IgD-negative memory B cell (primary cell): ENCODE data around the gene APOO. TPM values are rescaled to one million over a fixed set of nuclear protein-coding genes. Genes with fewer than 3 reads are reported as not detected.
"Not testable (repeated sequence)": the region's sequence is repeated elsewhere in the genome, so short reads cannot be mapped to it uniquely, and the experiment has no call there.

Experiments
- H3K27ac Mint-ChIP-seq, 3 donors: one replicate each; pipeline ENCODE4 v1.8.0; 2020 to 2022; ENCODE audit warnings: mild to moderate bottlenecking in 3 of 3, mixed read lengths in 3 of 3, moderate library complexity in 1 of 3
- H3K27me3 Mint-ChIP-seq: one replicate; pipeline ENCODE4 v1.8.0; 2021; ENCODE audit warnings: mixed read lengths
- H3K36me3 Mint-ChIP-seq: one replicate; pipeline ENCODE4 v1.8.0; 2020; ENCODE audit warnings: mild to moderate bottlenecking, mixed read lengths
- H3K4me1 Mint-ChIP-seq, 3 donors: one replicate each; pipeline ENCODE4 v1.8.0; 2020 to 2022; ENCODE audit warnings: mixed read lengths in 3 of 3, mild to moderate bottlenecking in 1 of 3
- H3K4me3 Mint-ChIP-seq, 4 donors: one replicate each; pipeline ENCODE4 v1.8.0; 2020 to 2022; ENCODE audit warnings: mild to moderate bottlenecking in 4 of 4, mixed read lengths in 4 of 4, moderate library complexity in 3 of 4
- H3K9me3 Mint-ChIP-seq, 3 donors: one replicate each; pipeline ENCODE4 v1.8.0; 2020 to 2021; ENCODE audit warnings: mixed read lengths in 3 of 3, mild to moderate bottlenecking in 1 of 3
- polyA plus RNA-seq: library from polyadenylated mRNA; unstranded; fragments of 300-500 nt; fragmentation: Illumina TruSeq; gene quantifications from one replicate; pipeline ENCODE4 v1.2.3, GENCODE V29; 2021

Gene APOO
- polyA plus RNA-seq, 1 donor from 2014 or later = 18.1 TPM

DNA sequence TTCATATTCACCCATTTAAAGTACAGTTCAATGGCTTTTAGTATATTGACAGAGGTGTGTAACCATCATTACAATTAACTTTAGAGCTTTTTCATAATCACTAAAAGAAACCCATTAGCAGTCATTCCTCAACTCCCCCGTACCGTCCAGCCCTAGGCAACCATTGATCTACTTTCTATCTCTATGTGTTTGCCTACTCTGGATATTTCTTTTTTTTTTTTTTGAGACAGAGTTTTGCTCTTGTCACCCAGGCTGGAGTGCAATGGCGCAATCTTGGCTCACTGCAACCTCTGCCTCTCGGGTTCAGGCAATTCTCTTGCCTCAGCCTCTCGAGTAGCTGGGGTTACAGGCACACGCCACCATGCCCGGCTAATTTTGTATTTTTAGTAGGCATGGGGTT is 48.5 kb downstream of the APOO start:
- not testable (repeated sequence) for H3K4me3 Mint-ChIP-seq, H3K9me3 Mint-ChIP-seq, H3K36me3 Mint-ChIP-seq, H3K27ac Mint-ChIP-seq, H3K4me1 Mint-ChIP-seq, H3K27me3 Mint-ChIP-seq

DNA sequence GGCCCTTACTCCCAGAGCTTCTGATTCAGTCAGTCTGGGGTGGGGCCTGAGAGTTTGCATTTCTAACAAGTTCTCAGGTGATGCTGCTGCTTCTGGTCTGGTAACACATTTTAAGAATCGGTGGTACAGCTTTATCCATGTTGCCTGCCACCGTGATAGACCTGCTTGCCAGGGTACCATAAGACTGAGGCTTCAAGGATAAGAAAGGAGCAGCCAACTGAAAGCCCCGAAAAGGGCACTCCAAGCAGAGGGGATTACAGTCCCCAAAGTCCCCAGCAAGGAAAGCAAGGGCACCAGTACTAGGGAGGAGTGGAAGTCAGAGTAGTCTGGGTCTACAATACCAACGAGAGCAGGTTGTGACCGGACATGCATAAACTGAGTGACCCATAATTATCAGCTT is 49.8 kb downstream of the APOO start:
- H3K27ac Mint-ChIP-seq = no peak overlapping the region
- H3K4me3 Mint-ChIP-seq = no peak overlapping the region
- peaks cover 0 to 2% (median 0%) of the 10 kb centered on the region in 3 donors for H3K4me1 Mint-ChIP-seq
- no peaks in the 10 kb centered on the region for H3K9me3 Mint-ChIP-seq
- H3K27me3 Mint-ChIP-seq = no peaks in the 10 kb centered on the region
- H3K36me3 Mint-ChIP-seq = no peaks in the 10 kb centered on the region

- Mint-ChIP-seq H3K9me3 (no peaks in the 10 kb centered on the region), H3K36me3 (no peaks in the 10 kb centered on the region), H3K27me3 (no peaks in the 10 kb centered on the region), H3K27ac (no peak overlapping the region), H3K4me1 (peaks cover 0 to 2% (median 0%) of the 10 kb centered on the region in 3 donors), H3K4me3 (no peak overlapping the region)
These were observed 50.4 kb downstream of the APOO start for GRCh38 chrX:23857363-23857762.

DNA sequence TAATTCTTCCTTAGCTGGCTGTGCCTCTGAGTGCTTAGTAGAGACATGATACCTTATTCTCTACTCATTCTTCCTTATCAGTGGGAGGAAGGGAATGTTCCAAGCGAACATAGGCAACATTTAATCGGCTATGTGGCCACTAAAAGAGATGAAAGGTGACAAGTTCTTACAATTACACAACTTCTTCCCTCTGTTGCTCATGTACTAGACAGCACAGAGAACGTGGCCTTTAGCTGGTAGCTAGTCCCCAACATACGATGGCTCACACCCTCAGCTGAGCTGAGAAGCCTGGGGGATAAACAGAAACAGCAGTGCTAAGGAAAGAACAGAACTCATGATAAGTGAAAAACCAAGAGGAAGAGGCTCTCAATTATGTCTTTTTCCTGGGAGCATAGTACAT is 52.2 kb downstream of the APOO start:
- Mint-ChIP-seq H3K27ac (no peak overlapping the region), H3K4me1 (no peaks in the 10 kb centered on the region), H3K4me3 (no peak overlapping the region), H3K36me3 (peaks cover 2% of the 10 kb centered on the region), H3K27me3 (no peaks in the 10 kb centered on the region), H3K9me3 (no peaks in the 10 kb centered on the region)

GRCh38 chrX:23854945-23855344 is 52.8 kb downstream of the APOO start:
- no peak overlapping the region for H3K27ac Mint-ChIP-seq
- H3K36me3 Mint-ChIP-seq = peaks cover 2% of the 10 kb centered on the region
- no peak overlapping the region for H3K4me3 Mint-ChIP-seq
- H3K9me3 Mint-ChIP-seq = no peaks in the 10 kb centered on the region
- H3K27me3 Mint-ChIP-seq = no peaks in the 10 kb centered on the region
- H3K4me1 Mint-ChIP-seq = no peaks in the 10 kb centered on the region

DNA sequence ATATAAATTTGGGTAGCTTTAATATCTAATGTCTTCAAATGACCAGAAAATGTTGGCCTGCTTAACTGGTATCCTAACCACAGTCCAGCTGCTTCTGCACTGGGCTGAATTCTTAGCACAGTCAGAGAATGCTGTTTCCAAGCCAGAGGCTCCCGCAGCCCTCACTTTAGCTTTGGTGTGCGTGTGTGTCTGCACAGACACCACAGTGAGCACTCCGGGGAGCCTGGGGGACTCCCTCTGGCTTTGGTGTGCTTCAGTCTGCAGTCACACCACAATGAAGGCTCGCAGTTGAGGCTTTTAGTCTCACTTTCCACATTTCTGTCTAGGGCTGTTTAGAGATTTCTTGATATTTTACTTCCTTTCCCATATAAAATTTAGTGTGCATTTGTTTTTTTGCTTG is 53.6 kb downstream of the APOO start:
- peaks cover 2% of the 10 kb centered on the region for H3K36me3 Mint-ChIP-seq
- H3K4me1 Mint-ChIP-seq = no peaks in the 10 kb centered on the region
- no peak overlapping the region for H3K27ac Mint-ChIP-seq
- H3K27me3 Mint-ChIP-seq = no peaks in the 10 kb centered on the region
- no peak overlapping the region for H3K4me3 Mint-ChIP-seq
- peaks cover 0 to 3% (median 0%) of the 10 kb centered on the region in 3 donors for H3K9me3 Mint-ChIP-seq

DNA sequence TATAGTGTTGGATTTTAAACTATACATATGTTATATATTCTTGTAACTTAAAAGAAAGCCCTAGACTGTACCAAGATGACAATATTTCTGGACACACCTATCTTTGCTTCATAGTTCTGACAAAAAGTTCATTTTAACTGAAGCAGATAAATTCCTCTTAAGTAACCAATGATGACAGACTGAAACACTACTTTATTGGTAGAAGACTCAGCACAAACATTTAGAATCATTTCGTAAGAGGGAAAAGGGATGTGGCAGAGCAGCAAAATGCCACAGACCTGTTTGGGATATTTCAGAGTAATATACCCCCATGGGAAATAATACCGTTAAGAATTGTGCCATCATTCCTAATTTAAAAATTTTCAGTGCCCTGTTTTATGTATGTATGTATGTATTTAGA is 56.2 kb downstream of the APOO start:
- Mint-ChIP-seq H3K4me3 (no peak overlapping the region), H3K36me3 (peaks cover 2% of the 10 kb centered on the region), H3K27ac (no peak overlapping the region)

GRCh38 chrX:23849241-23849640 is 58.5 kb downstream of the APOO start:
- Mint-ChIP-seq H3K4me1 (peaks cover 0 to 3% (median 0%) of the 10 kb centered on the region in 3 donors), H3K27ac (no peak overlapping the region), H3K36me3 (peaks cover 2% of the 10 kb centered on the region), H3K9me3 (peaks cover 0 to 3% (median 0%) of the 10 kb centered on the region in 3 donors), H3K4me3 (no peak overlapping the region), H3K27me3 (no peaks in the 10 kb centered on the region)

More for the DNA sequence above, 56.2 kb downstream of the APOO start:
- H3K4me1 Mint-ChIP-seq = no peaks in the 10 kb centered on the region
- H3K9me3 Mint-ChIP-seq = peaks cover 0 to 3% (median 0%) of the 10 kb centered on the region in 3 donors
- H3K27me3 Mint-ChIP-seq = no peaks in the 10 kb centered on the region

GRCh38 chrX:23845351-23845817 is 62.4 kb downstream of the APOO start:
- H3K9me3 Mint-ChIP-seq = peaks cover 0 to 3% (median 0%) of the 10 kb centered on the region in 3 donors
- peak overlapping the region in 1 of 3 donors; percentile 61 for H3K27ac Mint-ChIP-seq
- no peaks in the 10 kb centered on the region for H3K36me3 Mint-ChIP-seq
- no peak overlapping the region for H3K4me3 Mint-ChIP-seq
- peaks cover 0 to 3% (median 0%) of the 10 kb centered on the region in 3 donors for H3K4me1 Mint-ChIP-seq
- H3K27me3 Mint-ChIP-seq = no peaks in the 10 kb centered on the region

GRCh38 chrX:23844502-23845138 is 63.1 kb downstream of the APOO start:
- H3K36me3 Mint-ChIP-seq = no peaks in the 10 kb centered on the region
- H3K27me3 Mint-ChIP-seq = no peaks in the 10 kb centered on the region
- no peak overlapping the region for H3K4me3 Mint-ChIP-seq
- H3K4me1 Mint-ChIP-seq = peaks cover 0 to 3% (median 0%) of the 10 kb centered on the region in 3 donors
- H3K9me3 Mint-ChIP-seq = peaks cover 0 to 3% (median 0%) of the 10 kb centered on the region in 3 donors
- H3K27ac Mint-ChIP-seq = no peak overlapping the region

GRCh38 chrX:23841847-23842522 is 65.8 kb downstream of the APOO start:
- H3K4me1 Mint-ChIP-seq = peaks cover 7% of the 10 kb centered on the region in 3 donors
- H3K27me3 Mint-ChIP-seq = no peaks in the 10 kb centered on the region
- H3K9me3 Mint-ChIP-seq = no peaks in the 10 kb centered on the region
- H3K36me3 Mint-ChIP-seq = no peaks in the 10 kb centered on the region
- no peak overlapping the region for H3K27ac Mint-ChIP-seq
- H3K4me3 Mint-ChIP-seq = no peak overlapping the region

- Mint-ChIP-seq H3K27me3 (no peaks in the 10 kb centered on the region), H3K36me3 (no peaks in the 10 kb centered on the region), H3K27ac (no peak overlapping the region), H3K4me1 (peaks cover 7% of the 10 kb centered on the region in 3 donors), H3K4me3 (no peak overlapping the region), H3K9me3 (no peaks in the 10 kb centered on the region)
These were observed 67.1 kb downstream of the APOO start for GRCh38 chrX:23840674-23841073.

DNA sequence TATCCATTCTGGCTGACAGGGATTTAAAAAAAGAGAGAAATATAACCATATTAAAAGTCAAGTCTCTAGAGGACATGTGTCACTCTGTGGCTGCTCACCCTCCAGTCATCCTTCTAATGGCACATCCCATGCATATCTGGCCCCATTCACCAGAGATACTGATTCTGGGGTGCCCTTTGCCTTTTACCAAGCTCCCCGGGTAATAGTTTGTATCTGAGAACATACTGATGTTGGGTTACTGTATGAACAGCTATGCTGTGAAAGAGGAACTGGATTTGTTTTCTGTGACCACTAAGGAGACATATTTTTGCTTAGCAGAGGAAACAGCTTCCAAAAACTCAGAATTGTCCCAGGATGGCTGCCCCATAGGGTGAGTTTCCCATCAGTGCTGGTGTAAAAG is 68.8 kb downstream of the APOO start:
- H3K36me3 Mint-ChIP-seq = no peaks in the 10 kb centered on the region
- peaks cover 4 to 7% (median 7%) of the 10 kb centered on the region in 3 donors for H3K4me1 Mint-ChIP-seq
- no peaks in the 10 kb centered on the region for H3K9me3 Mint-ChIP-seq
- H3K27ac Mint-ChIP-seq = no peak overlapping the region
- H3K4me3 Mint-ChIP-seq = no peak overlapping the region
- no peaks in the 10 kb centered on the region for H3K27me3 Mint-ChIP-seq

GRCh38 chrX:23832721-23833120 is 75.0 kb downstream of the APOO start:
- H3K4me3 Mint-ChIP-seq = no peak overlapping the region
- H3K27ac Mint-ChIP-seq = no peak overlapping the region
- H3K36me3 Mint-ChIP-seq = no peaks in the 10 kb centered on the region
- H3K27me3 Mint-ChIP-seq = no peaks in the 10 kb centered on the region
- H3K4me1 Mint-ChIP-seq = no peaks in the 10 kb centered on the region
- H3K9me3 Mint-ChIP-seq = no peaks in the 10 kb centered on the region

DNA sequence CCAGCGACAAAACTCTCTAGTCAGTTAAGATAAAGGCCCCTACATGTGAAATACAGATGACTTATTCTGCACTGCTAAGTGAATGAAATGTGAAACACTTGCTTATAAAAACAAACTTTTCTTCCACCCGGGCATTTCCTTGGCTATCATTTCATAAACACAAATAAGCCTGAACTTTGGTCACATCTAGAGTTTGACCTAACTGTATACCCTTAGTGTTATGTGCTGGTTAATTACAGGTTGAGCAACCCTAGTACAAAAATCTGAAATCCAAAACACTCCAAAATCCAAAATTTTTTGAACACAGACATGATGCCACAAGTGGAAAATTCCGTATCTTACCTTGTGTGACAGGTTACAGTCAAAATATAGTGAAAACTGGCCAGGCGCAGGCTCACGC is 78.9 kb downstream of the APOO start:
- no peak overlapping the region for H3K4me3 Mint-ChIP-seq
- no peaks in the 10 kb centered on the region for H3K9me3 Mint-ChIP-seq
- H3K36me3 Mint-ChIP-seq = peaks cover 4% of the 10 kb centered on the region
- no peaks in the 10 kb centered on the region for H3K27me3 Mint-ChIP-seq
- peaks cover 0 to 5% (median 0%) of the 10 kb centered on the region in 3 donors for H3K4me1 Mint-ChIP-seq
- H3K27ac Mint-ChIP-seq = no peak overlapping the region

GRCh38 chrX:23826653-23827052 is 81.1 kb downstream of the APOO start:
- H3K27me3 Mint-ChIP-seq = peaks cover 5% of the 10 kb centered on the region
- H3K4me1 Mint-ChIP-seq = peaks cover 0 to 5% (median 0%) of the 10 kb centered on the region in 3 donors
- H3K27ac Mint-ChIP-seq = no peak overlapping the region
- no peaks in the 10 kb centered on the region for H3K9me3 Mint-ChIP-seq
- H3K36me3 Mint-ChIP-seq = peaks cover 4% of the 10 kb centered on the region
- H3K4me3 Mint-ChIP-seq = no peak overlapping the region
